Measurements from ENCODE around the gene TMEM132C. TPM values are rescaled to one million over a fixed set of nuclear protein-coding genes. Genes with fewer than 3 reads are reported as not detected.

Gene TMEM132C
- total and polyA plus RNA-seq, 7 donors: 0.60 to 3.5 (median 1.7) TPM; not detected in 1

DNA sequence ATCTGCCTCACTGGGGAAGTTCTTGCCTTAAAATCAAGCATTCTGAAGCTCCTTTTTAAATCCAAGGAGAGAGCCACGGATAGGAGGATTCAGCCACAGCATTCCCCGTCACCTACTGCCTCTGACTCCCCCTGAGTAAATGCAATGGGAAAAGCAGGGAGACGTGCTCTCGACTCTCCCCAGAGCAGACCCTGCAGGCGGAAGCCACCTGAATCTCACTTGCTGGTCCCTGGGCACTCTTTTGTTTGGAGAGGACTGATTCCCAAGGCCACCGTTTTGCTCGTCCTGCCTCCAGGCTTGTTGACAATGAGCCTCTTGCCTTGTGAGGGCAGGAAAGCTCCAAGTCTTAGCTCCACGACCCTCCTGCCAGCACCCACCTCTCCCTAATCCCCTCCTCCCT lies 352.3 kb downstream of the TMEM132C start:
- Histone ChIP-seq H3K36me3 (no peaks in the 10 kb centered on the region), H3K9me3 (no peaks in the 10 kb centered on the region), H3K27me3 (peaks cover 0 to 7% (median 0%) of the 10 kb centered on the region in 3 donors), H3K4me1 (no peaks in the 10 kb centered on the region), H3K4me3 (no peak overlapping the region), H3K27ac (no peak overlapping the region)
- DNase-seq: no peak
- WGBS, 2 donors: 46 to 74% methylated on average over 8 of the region's 8 CpGs
- TF ChIP-seq EP300 (IDR thresholded peaks at IDR 0.05): no peak
- TF ChIP-seq POLR2A (IDR thresholded peaks at IDR 0.05): no peak
- no peak for TF ChIP-seq POLR2AphosphoS5 (IDR thresholded peaks at IDR 0.05)
- TF ChIP-seq, protein P1, sequence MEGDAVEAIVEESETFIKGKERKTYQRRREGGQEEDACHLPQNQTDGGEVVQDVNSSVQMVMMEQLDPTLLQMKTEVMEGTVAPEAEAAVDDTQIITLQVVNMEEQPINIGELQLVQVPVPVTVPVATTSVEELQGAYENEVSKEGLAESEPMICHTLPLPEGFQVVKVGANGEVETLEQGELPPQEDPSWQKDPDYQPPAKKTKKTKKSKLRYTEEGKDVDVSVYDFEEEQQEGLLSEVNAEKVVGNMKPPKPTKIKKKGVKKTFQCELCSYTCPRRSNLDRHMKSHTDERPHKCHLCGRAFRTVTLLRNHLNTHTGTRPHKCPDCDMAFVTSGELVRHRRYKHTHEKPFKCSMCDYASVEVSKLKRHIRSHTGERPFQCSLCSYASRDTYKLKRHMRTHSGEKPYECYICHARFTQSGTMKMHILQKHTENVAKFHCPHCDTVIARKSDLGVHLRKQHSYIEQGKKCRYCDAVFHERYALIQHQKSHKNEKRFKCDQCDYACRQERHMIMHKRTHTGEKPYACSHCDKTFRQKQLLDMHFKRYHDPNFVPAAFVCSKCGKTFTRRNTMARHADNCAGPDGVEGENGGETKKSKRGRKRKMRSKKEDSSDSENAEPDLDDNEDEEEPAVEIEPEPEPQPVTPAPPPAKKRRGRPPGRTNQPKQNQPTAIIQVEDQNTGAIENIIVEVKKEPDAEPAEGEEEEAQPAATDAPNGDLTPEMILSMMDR (IDR thresholded peaks at IDR 0.05): no peak
- intact Hi-C loops (cut with DNase I): no loop called here

DNA sequence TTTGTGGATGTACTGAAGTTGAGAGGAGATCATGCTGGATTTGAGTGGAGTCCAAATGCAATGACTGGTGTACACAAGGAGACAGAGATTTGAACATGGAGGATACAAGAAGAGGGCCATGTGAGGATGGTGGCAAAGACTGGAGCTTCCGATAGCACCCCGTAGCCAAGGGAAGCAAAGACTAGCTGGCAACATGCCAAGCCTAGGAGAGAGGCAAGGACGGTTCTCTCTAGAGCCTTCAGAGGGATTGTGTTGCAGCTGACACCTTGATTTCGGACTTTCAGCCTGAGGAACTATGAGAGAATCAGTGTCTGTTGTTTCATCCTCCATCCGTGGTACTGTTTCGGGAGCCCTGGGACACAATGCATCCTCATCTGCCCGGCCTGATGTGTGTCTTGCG lies 354.3 kb downstream of the TMEM132C start:
- Histone ChIP-seq H3K4me3 (no peak overlapping the region), H3K27ac (no peak overlapping the region), H3K27me3 (peaks cover 0 to 7% (median 0%) of the 10 kb centered on the region in 3 donors), H3K4me1 (no peaks in the 10 kb centered on the region), H3K36me3 (no peaks in the 10 kb centered on the region), H3K9me3 (no peaks in the 10 kb centered on the region)
- no peak for DNase-seq
- WGBS, 2 donors: 82 to 92% methylated on average over 8 of the region's 8 CpGs
- no peak for TF ChIP-seq POLR2A (IDR thresholded peaks at IDR 0.05)
- no peak for TF ChIP-seq POLR2AphosphoS5 (IDR thresholded peaks at IDR 0.05)
- TF ChIP-seq, protein P1 (IDR thresholded peaks at IDR 0.05): no peak
- intact Hi-C loops (cut with DNase I): no loop called here

DNA sequence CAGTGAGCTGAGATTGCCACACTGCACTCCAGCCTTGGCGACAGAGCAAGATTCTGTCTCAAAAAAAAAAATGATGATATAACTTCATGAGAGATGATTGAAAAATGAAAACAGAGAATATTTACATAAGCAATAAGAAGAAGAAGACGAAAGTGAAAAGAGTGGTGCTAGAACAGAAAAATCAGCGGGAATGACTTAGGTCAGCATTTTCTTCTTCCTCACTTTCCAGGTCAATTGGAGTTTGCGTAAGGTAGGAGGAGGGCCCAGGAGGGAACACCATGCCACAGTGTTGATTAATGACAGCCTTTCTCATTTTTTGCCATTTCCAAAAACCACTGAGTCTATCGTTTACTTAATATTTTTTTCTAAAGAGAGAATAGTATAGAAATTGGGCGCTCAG lies 356.8 kb downstream of the TMEM132C start:
- DNase-seq: no peak

DNA sequence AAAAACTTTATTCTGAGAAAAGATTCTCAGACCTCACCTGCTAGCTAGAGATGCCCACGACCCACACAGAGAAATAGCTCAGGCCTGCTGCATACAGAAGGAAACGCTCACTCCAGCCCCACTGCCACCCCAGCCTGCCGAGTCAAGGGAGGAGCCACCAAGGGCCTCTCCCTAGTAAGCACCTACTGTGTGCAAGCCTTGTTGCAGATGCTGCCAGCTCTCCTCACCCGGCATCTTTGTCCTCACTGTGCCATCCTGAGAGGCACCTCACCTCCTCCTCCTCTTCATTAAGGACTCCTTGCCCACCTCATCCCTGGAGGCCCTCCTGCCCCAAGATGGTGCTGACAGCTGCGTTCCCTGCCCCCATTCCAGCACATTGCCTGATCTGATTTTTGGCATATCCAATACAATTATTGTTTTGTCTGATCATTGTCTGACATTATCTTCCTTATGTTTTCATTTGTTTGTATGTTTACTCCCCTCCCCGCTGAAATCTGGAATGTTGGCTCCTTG lies 359.9 kb downstream of the TMEM132C start:
- H3K9me3 ChIP-seq: no peaks in the 10 kb centered on the region
- TF ChIP-seq POLR2AphosphoS5 (IDR thresholded peaks at IDR 0.05): no peak
- TF ChIP-seq POLR2A (IDR thresholded peaks at IDR 0.05): no peak
- TF ChIP-seq EP300 (IDR thresholded peaks at IDR 0.05): no peak
- TF ChIP-seq, protein P1 (IDR thresholded peaks at IDR 0.05): no peak
- no peaks in the 10 kb centered on the region for H3K36me3 ChIP-seq
- H3K4me3 ChIP-seq: no peak overlapping the region
- no peak for DNase-seq
- intact Hi-C loops (cut with DNase I): no loop called here
- no peaks in the 10 kb centered on the region for H3K27me3 ChIP-seq
- no peaks in the 10 kb centered on the region for H3K4me1 ChIP-seq
- 81 to 86% methylated on average over 6 of the region's 6 CpGs for WGBS, 2 donors
- no peak overlapping the region for H3K27ac ChIP-seq

More for the DNA sequence above, 356.8 kb downstream of the TMEM132C start:
- intact Hi-C loops (cut with DNase I): no loop called here
- Histone ChIP-seq H3K27ac (no peak overlapping the region), H3K4me1 (no peaks in the 10 kb centered on the region), H3K36me3 (no peaks in the 10 kb centered on the region), H3K27me3 (peaks cover 0 to 7% (median 0%) of the 10 kb centered on the region in 3 donors), H3K9me3 (no peaks in the 10 kb centered on the region), H3K4me3 (no peak overlapping the region)
- WGBS, 2 donors: 90 to 96% methylated on average over 6 of the region's 6 CpGs
- TF ChIP-seq POLR2A (IDR thresholded peaks at IDR 0.05): no peak
- no peak for TF ChIP-seq EP300 (IDR thresholded peaks at IDR 0.05)
- TF ChIP-seq, protein P1 (IDR thresholded peaks at IDR 0.05): no peak
- no peak for TF ChIP-seq POLR2AphosphoS5 (IDR thresholded peaks at IDR 0.05)

DNA sequence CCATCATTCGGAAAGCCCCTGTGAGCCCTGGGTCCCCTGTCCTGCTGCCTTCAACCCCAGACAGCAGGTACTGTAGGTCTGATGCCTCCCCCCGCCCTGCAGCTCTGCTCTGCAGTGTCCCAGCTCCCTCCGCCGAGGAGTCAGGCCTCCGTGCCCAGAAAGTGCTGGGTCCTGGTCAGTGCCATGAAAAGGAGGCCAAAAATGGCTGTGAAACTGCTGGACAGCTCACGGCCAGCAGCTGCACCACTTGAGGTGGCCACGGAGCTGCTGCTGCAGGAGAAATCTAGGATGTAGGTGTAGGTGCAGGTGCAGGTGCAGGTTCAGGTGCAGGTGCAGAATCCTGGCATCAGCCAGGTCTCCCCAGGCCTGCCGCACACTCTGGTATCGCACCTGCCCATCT lies 360.7 kb downstream of the TMEM132C start:
- no peak for DNase-seq
- Histone ChIP-seq H3K27ac (no peak overlapping the region), H3K9me3 (no peaks in the 10 kb centered on the region), H3K27me3 (no peaks in the 10 kb centered on the region), H3K4me3 (no peak overlapping the region), H3K4me1 (no peaks in the 10 kb centered on the region), H3K36me3 (no peaks in the 10 kb centered on the region)
- intact Hi-C loops (cut with DNase I): no loop called here
- 82 to 85% methylated on average over 9 of the region's 9 CpGs for WGBS, 2 donors
- TF ChIP-seq, protein P1 (IDR thresholded peaks at IDR 0.05): no peak
- TF ChIP-seq EP300 (IDR thresholded peaks at IDR 0.05): no peak
- no peak for TF ChIP-seq POLR2AphosphoS5 (IDR thresholded peaks at IDR 0.05)
- no peak for TF ChIP-seq POLR2A (IDR thresholded peaks at IDR 0.05)

Data from sigmoid colon (tissue), 7 donors.